HS-27A (cell line): ENCODE measurements around the gene MCTP1.
A peak's percentile ranks its signal among the peaks of the same experiment; 100 is the strongest.

Source experiments
- DNase-seq: peaks from one replicate; pipeline ENCODE4 v3.0.0-alpha.2; 2012; ENCODE audit warnings: low read depth, missing footprints

The MCTP1 gene

GRCh38 chr5:95114305-95114704 is 170.6 kb downstream of the MCTP1 start:
- no peak for DNase-seq

- peak; percentile 17 for DNase-seq
Measured at GRCh38 chr5:95113489-95113888, 171.4 kb downstream of the MCTP1 start.

GRCh38 chr5:95111141-95111540 is 173.8 kb downstream of the MCTP1 start:
- DNase-seq: no peak

GRCh38 chr5:95110118-95110517 is 174.8 kb downstream of the MCTP1 start:
- DNase-seq: no peak

- DNase-seq: no peak
Measured at GRCh38 chr5:95107138-95107537, 177.8 kb downstream of the MCTP1 start.

- DNase-seq: no peak
Measured at GRCh38 chr5:95105638-95106037, 179.3 kb downstream of the MCTP1 start.

GRCh38 chr5:95102687-95103086 is 182.2 kb downstream of the MCTP1 start:
- no peak for DNase-seq

- no peak for DNase-seq
Measured at GRCh38 chr5:95102080-95102479, 182.8 kb downstream of the MCTP1 start.

- no peak for DNase-seq
Measured at GRCh38 chr5:95100551-95100950, 184.3 kb downstream of the MCTP1 start.

GRCh38 chr5:95098012-95098411 is 186.9 kb downstream of the MCTP1 start:
- no peak for DNase-seq

- no peak for DNase-seq
Measured at GRCh38 chr5:95093211-95093610, 191.7 kb downstream of the MCTP1 start.

GRCh38 chr5:95090774-95091173 is 194.1 kb downstream of the MCTP1 start:
- no peak for DNase-seq

GRCh38 chr5:95087816-95088317 is 197.0 kb downstream of the MCTP1 start:
- no peak for DNase-seq

GRCh38 chr5:95086927-95087815 is 197.7 kb downstream of the MCTP1 start:
- no peak for DNase-seq

GRCh38 chr5:95084757-95085156 is 200.1 kb downstream of the MCTP1 start:
- no peak for DNase-seq

- no peak for DNase-seq
Measured at GRCh38 chr5:95083606-95084005, 201.3 kb downstream of the MCTP1 start.

- no peak for DNase-seq
Measured at GRCh38 chr5:95081982-95082381, 202.9 kb downstream of the MCTP1 start.

GRCh38 chr5:95081500-95081960 is 203.4 kb downstream of the MCTP1 start:
- peak; percentile 49 for DNase-seq

GRCh38 chr5:95080441-95080840 is 204.5 kb downstream of the MCTP1 start:
- no peak for DNase-seq

GRCh38 chr5:95080030-95080429 is 204.9 kb downstream of the MCTP1 start:
- no peak for DNase-seq

- DNase-seq: no peak
Measured at GRCh38 chr5:95078868-95079267, 206.0 kb downstream of the MCTP1 start.

- DNase-seq: no peak
Measured at GRCh38 chr5:95076395-95077185, 208.3 kb downstream of the MCTP1 start.

GRCh38 chr5:95075111-95075510 is 209.8 kb downstream of the MCTP1 start:
- no peak for DNase-seq
